HG02970 (cell line): ENCODE measurements around the gene PLIN5.
"Not testable (repeated sequence)": the region's sequence is repeated elsewhere in the genome, so short reads cannot be mapped to it uniquely, and the experiment has no call there.

ENCODE experiments used
- ATAC-seq: cut with Tn5 transposase; IDR thresholded peaks from one replicate; pipeline ENCODE4 v1.9.1; 2021; ENCODE audit warnings: mild to moderate bottlenecking, moderate library complexity, moderate number of reproducible peaks; ENCODE audit not compliant: unreplicated experiment, low FRiP score

The PLIN5 gene

DNA sequence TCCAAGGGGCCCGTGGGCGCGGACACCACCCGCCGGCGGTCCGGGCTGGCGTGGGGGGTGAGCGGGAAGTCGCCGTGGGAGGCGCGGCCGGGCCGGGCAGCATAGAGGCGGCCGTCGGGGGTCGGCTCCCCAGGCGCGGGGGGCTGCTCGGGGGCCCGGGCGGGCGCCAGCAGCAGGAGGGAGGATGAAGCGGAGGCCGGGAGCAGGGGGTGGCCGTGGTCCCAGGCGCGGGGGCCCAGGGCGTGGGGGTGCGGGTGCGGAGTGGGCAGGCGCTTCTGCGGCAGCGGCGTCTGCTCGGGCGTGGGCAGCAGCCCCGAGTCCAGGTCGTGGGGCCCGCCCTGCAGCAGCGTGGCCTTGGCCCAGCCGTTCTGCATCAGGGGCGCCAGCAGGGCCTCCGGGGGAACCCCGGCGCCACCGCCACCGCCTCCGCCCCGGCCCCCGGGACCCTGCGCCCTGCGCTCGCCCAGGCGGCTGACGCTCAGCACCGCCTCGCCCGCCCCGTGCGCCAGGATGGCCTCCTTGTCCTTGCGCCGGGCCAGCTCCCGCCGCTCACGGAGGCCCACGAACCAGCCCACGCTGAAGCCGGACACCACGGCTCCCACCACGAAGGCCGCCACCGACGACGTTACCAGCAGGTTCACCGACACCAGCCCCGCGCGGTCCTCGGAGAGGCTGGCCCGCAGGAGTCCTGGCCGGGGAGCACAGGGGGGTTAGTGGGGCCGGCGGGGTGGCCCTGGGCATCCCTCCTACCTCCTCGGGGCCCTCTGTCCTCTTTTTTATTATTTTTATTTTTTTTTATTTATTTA lies 9.0 kb upstream of the PLIN5 start:
- ATAC-seq: no peak

DNA sequence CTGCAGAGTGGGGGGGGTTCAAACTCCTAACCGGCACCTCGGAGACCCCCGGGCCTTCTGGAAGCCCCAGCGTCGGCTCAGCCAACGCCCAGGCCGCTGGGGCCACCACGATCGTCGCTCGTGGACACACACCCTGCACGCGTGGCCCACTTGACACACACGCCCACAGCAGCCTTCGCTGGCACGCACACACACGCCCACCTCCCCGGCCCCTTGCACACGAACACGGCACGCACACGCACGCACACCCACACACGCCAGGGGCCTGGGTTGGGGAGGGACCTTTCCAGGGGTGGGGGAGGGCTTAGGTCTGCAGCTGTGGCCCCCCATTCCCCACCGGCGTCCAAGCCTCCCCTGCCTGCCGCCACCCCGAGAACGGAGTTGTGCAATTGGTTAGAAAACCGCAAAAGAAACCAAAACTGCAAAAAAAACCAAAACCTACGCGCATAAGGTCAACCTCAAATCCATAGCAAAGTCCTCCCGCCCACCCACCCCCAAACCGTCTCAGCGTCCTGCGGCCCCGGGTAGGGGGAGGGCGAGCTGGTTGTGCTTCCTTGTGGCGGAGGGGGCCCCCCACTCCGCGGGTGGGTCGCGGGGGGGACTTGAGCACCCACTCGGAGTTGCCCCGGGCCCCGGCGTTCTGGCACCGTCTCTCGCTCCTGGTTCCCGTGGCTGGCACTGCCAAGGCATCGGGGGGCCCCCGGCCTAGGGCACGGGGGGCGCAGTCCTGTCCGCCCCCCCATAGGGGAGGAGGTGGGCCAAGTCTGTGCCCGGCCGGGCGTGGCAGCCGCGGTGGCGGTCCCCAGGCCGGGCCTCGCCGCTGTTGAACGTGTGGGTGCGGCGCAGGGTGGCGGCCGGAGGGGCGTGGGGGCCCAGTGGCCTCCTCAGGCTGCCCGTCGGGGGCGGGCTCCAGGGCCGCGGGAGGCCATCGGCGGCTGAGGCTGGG lies 8.1 kb upstream of the PLIN5 start:
- ATAC-seq: no peak

DNA sequence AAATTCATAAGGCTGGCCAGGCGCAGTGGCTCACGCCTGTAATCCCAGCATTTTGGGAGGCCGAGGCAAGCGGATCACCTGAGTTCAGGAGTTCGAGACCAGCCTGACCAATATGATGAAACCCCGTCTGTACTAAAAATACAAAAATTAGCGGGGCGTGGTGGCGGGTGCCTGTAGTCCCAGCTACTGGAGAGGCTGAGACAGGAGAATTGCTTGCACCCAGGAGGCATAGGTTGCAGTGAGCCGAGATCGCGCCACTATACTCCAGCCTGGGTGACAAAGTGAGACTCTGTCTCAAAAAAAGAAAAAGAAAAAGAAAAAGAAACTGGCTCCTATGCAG lies 6.8 kb upstream of the PLIN5 start:
- not testable (repeated sequence) for ATAC-seq

DNA sequence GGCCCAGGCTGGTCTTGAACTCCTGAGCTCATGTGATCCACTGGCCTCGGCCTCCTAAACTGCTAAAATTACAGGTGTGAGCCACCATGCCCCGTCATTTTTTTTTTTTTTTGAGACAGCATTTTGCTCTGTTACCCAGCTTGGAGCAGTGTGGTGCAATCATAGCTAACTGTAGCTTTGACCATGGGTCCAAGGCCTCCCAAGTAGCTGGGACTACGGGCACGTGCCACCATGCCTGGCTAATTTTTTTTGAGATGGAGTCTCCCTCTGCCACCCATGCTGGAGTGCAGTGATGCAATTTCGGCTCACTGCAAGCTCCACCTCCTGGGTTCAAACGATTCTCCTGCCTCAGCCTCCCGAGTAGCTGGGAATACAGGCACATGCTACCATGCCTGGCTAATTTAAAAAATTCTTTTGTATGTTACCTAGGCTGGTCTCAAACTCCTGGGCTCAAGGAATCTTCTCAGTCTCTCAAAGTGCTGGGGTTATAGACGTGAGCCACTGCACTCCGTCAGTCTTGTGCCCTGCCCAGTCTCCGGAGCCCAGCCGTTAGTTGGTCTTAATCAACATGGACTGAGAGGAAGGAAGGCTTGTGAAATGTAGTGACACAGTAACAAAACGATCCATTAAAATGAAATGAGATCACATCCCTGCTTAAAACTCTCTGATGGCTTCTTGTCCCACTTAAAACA lies 6.2 kb upstream of the PLIN5 start:
- no peak for ATAC-seq

DNA sequence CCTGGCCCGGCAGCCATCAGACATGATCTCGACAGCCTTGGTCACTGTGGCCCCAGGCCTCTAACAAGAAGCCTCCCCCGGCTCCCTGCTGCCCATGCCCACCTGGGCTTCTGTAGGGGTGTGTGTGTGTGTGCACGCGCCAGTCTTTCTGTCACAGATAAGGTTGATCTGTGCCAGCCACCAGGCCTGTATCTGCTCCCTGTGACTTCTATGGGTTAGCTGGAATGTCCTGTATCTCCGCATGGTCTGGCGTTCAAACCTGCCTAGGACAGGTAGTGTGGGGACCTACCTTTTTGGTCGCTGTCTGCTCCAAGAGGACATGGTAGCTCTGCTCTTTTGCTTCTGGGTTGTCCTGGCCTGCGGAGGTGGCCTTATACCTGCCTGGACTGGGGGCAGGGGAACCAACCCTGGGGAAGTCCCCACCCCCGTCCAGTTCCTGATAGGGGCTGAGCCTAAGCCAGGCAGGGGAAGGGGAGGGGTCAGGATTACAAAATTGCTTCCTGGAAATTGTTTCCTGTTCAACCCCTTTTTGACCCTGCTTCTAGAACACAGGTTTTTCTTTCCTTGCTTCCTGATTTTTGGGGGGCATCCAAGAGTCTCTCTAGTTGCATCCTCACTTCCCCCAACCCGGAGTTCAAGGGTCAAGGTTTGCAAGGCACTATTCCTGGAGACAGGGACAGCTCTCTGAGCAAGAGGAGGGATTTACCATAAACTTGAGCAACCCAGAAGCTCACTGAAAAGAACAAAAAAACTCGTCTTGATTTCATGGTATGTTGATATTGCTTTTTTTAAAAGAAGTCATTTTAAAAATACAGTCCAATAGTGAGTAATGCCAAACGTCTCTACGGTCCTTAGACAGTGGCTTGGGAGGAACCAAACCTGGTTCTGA lies 4.9 kb upstream of the PLIN5 start, which contains the start of gene LRG1:
LRG1 (minus strand) TSS at position 344 of the 889 bp plus-strand sequence; CDS start at position 321, 23 bp downstream.
- no peak for ATAC-seq

DNA sequence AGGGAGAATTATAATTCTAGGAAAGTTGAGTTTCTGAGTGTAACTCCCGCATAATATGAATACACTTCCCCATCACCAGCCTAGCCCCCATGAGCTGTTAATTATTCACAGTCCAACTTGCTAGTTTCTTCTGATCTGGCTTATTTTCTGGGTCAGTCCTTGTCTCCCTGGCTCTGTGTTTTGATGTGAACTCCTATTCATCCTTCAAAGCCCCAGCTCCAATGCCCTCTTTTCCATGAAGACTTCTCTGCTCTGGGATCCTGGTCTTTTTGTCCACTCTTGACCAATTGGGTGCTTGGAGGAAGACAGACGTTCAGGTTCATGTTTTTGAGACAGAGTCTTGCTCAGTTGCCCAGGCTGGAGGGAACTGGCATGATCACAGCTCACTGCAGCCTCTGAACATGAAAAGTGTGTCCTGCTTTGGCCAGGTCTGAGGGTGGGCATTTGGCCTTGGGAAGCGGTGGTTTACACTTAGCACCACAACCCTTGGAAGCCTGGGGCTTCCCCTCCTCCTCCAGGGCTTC lies 4.2 kb upstream of the PLIN5 start:
- no peak for ATAC-seq

DNA sequence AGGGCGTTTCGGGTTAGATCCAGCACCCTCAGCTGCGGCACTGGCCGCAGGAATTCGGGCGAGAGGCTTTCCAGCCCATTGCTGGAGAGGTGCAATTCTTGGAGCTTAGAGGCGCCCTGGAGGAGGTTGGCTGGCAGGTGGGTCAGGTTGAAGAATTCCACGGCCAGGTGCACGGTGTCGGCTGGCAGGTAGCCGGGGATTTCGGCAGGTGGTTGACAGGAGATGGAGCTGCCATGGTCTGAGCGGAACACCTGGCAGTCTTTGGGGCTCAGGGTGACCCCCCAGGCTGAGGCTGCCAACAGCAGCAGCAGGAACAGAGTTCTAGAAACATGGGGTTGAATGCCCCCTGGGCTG lies 3.6 kb upstream of the PLIN5 start:
- no peak for ATAC-seq

DNA sequence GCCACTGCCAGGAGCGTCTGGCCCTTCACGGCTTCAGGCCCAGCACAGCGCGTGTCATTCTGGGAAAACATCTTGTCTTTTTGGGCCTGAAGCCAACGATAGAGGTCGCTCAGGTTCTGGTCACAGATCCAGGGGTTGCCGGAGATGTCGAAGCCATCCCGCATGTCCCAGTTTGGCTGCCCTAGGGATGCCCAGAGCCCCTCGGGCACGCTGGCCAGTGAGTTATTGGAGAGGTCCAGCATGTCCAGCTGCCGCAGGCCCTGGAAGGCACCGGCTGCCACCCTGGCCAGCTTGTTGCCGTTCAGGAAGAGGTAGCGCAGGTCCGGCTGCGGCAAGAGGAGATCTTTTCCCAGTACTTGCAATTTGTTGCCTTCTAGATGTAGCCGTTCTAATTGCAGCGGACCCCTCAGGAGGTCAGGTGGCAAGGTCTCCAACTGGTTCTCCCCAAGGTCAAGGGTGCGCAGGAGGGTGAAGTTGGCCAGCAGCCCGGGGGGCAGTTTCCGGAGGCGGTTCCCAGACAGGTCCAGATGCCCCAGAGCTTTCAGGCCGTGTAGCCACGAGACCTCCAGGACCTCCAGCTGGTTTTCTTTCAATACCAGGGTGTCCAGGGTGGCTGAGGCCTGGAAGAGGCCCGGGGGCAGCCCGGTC lies 3.1 kb upstream of the PLIN5 start:
- no peak for ATAC-seq

DNA sequence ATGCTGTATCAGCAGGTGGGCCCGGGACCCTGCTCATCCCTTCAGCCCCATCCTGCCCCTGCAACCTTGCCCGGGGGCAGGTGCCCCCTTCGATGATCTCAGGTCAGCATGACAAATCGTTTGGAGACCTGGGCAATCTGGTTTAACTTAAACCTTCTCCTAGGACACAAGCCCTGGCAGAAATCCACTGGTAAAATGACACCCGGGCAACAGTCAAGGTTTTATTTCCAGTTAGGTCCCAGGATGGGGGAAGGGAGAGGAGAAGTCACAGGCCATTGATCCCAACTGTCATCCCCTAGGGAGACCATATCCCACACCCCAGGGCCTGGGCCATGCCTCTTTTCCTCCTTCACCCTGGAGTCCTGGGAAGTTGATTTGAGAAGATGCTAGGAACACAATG lies 1.8 kb upstream of the PLIN5 start:
- no peak for ATAC-seq

DNA sequence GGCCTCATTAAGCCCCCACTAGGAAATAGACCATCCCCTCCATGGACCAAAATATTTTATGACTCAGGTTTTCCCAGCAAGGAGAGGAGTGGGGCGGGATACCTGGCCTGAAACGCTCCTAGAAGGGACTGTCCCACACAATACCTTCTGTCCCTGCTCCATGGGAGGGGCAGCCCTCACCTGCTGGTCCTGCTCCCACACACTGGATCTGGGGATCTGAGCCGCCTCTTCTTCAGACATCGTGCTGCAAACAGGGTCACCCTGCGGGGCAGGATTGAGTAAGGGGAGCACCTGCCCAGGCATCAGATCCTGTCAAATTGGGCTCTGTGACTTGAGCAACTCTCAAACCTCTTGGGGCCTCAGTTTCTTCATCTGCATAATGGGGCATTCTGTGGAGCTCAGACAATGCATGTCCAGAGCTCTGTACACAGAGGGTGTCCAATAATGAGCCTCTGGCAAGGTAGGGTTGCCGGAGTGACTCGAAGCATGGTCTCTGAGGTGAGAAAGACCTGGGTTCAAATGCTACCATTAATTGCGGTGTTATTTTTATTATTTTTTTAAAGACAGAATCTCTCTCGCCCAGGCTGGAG lies 1.1 kb downstream of the PLIN5 start:
- no peak for ATAC-seq

DNA sequence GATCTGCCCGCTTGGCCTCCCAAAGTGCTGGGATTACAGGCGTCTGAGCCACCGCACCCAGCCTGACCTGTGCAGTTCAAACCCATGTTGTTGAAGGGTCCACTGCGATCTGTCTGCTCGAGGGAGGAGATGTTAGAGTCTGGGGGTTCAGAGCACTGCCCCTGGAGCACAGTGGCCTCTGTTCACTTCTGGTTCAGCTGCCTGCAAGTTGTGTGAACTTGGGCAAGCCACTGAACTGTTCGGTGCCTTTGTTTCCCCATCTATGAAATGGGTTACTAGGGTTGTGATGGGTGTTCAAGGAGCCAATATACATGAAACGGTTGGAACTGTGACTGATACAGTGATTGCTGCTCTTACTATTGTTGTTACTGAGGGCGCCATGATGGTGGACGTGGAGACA lies 1.7 kb downstream of the PLIN5 start:
- ATAC-seq: no peak

DNA sequence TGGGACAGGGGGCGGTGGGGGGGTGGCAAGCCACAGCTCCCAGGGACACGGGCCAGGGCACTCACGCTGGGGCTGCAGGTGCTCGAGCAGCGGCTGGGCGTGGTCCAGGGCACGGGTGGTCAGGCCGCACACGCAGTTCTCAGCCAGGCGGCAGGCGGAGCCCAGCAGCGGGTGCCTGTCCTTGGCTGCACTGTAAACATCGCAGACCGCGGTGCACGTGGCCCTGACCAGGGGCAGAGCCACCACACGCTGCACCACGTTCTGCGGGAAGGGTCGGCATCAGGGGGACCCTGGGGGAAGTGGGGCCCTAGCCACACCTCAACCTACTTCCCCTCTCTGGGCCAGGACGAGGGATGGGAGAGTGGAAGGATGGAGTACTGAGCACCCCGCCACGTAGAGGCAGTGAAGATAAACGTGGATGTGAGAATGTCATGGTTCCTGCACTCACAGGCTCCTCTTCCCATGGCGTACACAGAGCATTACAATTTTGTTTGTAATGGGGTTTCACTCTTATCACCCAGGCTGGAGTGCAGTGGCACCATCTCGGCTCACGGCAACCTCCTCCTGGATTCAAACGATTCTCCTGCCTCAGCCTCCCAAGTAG lies 3.4 kb downstream of the PLIN5 start:
- no peak for ATAC-seq

DNA sequence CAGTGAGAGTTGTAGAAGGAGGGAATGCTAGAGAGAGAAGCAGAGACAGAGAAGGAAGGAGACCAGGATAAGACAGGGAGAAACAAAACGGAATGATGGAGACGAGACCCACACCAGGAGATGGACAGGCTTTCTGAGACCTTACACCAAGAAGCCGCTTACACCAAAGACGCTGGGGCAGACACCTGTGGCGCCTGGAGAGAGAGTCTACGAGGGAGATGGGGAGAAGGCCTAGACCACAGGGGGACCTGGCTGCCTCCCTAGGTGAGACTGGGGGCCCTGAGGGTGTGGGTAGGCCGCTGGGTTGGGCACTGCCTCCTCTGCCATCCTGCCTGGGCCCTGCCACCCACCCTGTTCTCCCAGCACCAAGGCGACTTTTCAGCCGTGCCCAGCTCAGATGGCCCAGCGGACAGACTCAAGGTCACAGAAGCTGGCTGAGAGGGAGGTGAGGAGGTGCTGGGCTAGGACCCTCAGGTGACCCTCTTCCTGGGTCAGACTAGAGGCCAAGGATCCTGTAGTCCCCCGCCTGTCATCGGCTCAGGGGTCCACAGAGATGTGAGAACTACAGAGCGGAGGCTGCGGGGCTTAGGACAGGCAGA lies 5.0 kb downstream of the PLIN5 start:
- ATAC-seq: no peak

DNA sequence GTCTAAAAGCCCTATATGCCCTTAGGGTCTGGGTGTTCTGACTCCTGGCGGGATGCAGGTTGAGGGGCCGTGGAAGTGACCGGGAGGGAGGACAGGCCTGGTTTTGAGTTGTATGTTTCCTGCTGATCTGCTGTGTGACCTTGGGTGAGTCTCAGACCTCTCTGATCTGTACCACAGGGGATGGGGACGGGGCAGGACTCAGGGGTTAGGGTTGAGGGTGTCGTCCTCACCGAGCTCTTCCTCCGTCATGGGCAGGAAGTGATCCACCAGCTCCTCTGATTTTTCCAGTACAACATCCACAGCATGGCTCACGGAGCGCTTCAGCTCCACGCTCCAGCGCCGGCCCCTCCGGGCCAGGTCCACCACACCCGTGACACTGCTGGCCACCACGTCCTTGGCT lies 6.2 kb downstream of the PLIN5 start:
- ATAC-seq: no peak

DNA sequence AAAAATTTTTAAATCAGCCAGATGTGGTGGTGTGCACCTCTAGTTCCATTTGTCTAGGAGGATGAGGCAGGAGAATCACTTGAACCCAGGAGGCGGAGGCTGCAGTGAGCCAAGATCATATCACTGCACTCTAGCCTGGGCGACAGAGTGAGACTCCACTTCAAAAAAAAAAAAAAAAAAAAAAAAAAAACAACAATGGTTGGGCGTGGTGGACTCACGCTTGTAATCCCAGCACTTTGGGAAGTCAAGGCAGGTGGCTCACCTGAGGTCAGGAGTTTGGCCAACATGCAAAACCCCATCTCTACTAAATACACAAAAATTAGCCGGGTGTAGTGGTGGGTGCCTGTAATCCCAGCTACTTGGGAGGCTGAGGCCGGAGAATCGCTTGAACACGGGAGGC lies 7.6 kb downstream of the PLIN5 start:
- not testable (repeated sequence) for ATAC-seq

DNA sequence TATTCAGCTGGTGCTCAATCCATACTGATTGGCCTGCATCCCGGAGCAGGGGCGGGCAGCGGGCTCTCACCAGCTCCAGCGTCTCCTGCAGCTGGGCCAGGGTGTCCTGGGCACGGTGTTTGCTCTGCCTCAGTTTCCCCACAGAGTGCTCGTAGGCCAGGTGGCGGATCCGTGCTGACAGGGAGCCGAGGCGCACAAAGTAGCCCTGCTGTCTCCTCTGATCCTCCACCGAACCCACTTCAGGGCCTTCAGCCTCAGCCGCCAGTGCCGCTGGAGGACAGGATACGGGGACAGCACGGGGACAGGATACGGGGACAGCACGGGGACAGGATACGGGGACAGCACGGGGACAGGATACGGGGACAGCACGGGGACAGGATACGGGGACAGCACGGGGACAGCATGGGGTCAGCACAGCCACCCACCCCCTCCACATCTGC lies 9.4 kb downstream of the PLIN5 start:
- no peak for ATAC-seq

DNA sequence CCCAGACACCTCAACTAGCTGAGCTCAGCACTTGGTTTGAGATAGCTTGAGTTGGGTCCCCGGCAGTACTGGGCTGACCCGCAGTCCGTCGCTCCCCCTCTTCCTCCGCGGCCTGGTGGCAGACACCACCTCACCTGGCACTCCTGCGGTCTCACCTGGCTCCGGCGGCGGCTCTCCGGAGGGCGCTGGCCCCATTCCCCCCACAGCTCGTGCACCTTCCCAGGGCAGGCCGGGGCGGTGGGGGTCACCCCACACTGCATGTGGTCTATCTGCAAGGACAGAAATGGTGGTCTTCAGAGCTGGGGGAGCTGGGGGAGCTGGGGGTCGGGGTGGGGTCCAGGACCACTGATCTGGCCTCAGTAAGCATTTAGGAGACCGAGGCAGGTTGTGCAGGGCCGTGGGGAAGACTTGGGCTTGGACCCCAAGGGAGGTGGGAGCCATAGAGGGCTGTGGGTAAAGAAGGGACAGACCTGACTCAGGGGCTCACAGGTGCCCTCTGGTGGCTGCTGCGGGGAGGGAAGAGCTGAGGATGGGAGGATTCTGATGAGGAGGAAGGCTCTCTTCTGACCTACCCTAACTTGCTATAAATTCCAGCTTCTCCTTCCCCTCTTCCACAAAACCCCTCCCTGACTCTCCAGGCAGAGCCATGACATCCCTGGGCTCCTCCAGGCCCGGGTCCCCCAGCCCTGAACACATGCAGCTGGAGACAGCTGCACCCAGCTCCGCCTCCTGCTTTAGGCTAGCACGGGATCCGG lies 10.0 kb downstream of the PLIN5 start:
- ATAC-seq: no peak
